HepG2 (cell line): ENCODE measurements around the gene USP38. TPM values are rescaled to one million over a fixed set of nuclear protein-coding genes. Genes with fewer than 3 reads are reported as not detected.

Source experiments
- ATAC-seq: fragments of 200-7000 bp; cut with Tn5 transposase; 3 replicates; pipeline ENCODE4 v1.9.1; 2020; ENCODE audit warnings: mild to moderate bottlenecking, moderate library complexity
- BruUV-seq: library from RNA; stranded (reverse); fragments of 400-500 nt; replicated peaks from 2 replicates; lab custom pipeline; 2021; lab: Mats Ljungman, UMichigan
- CTCF ChIA-PET: fragments of 300-600 bp; formaldehyde crosslinking; extraction: SDS; loops from one replicate; lab custom pipeline; 2021; ENCODE audit warnings: low total read pairs, inconsistent platforms, low intra/inter-chr PET ratio; lab: Yijun Ruan, JAX
- POLR2A ChIA-PET: fragments of 350-600 bp; sonication (Branson Sonifier 250); formaldehyde crosslinking; loops from one replicate; lab custom pipeline; 2020; ENCODE audit warnings: antibody characterized with exemption, inconsistent platforms; lab: Yijun Ruan, JAX
- DNase-seq: peaks from one replicate; pipeline ENCODE4 v3.0.0-alpha.2; 2015; ENCODE audit warnings: low spot score
- FAIRE-seq: peaks from 3 replicates; lab custom pipeline; 2011; peaks lifted over from hg19 to GRCh38; lab: Jason Lieb, UNC
- H2AFZ ChIP-seq: one replicate; pipeline ENCODE4 v1.6.1; 2011; ENCODE audit warnings: low read length, inconsistent platforms
- H3K27ac ChIP-seq: fragments of 300-600 bp; 3 replicates; pipeline ENCODE4 v1.8.0; 2011; ENCODE audit warnings: mixed run types, mild to moderate bottlenecking, mixed read lengths, low read length, inconsistent platforms; ENCODE audit not compliant: insufficient read depth; ENCODE audit errors: extremely low read length
- H3K27me3 ChIP-seq, 2 experiments: fragments of 200-600 bp in 1 of 2; 2 replicates in 1 of 2; 3 replicates in 1 of 2; pipeline versions ENCODE4 v1.6.0 to v1.8.0; 2011; ENCODE audit warnings: low read length in 2 of 2, mild to moderate bottlenecking in 2 of 2, moderate library complexity in 2 of 2, inconsistent platforms in 1 of 2; ENCODE audit not compliant: insufficient read depth in 2 of 2, control insufficient read depth in 1 of 2
- H3K36me3 ChIP-seq, 2 experiments: fragments of 200-600 bp in 1 of 2; replicated peaks in 1 of 2; 2 replicates in 1 of 2; 3 replicates in 1 of 2; pipeline versions ENCODE4 v1.5.1 to v1.8.0; 2011; ENCODE audit warnings: low read length in 2 of 2, inconsistent platforms in 1 of 2; ENCODE audit not compliant: insufficient read depth in 2 of 2, control insufficient read depth in 1 of 2
- H3K4me1 ChIP-seq: 2 replicates; pipeline ENCODE4 v1.5.1; 2012; ENCODE audit warnings: low read length, inconsistent platforms; ENCODE audit not compliant: insufficient read depth
- H3K4me2 ChIP-seq: 2 replicates; pipeline ENCODE4 v1.6.0; 2011; ENCODE audit warnings: low read depth, low read length, inconsistent platforms
- H3K4me3 ChIP-seq, 3 experiments: fragments of 200-600 bp in 1 of 3; sonication (generic), shearing (Covaris generic) in 1 of 3; replicated peaks in 1 of 3; 2 replicates each; pipeline ENCODE4 v1.5.1; 2011 to 2016; ENCODE audit warnings: low read length in 3 of 3, inconsistent platforms in 2 of 3, low read depth in 2 of 3, mild to moderate bottlenecking in 2 of 3, control low read depth in 1 of 3, mixed read lengths in 1 of 3; ENCODE audit not compliant: insufficient read depth in 1 of 3
- H3K79me2 ChIP-seq: one replicate; pipeline ENCODE4 v1.6.1; 2011; ENCODE audit warnings: low read length, inconsistent platforms; ENCODE audit not compliant: insufficient read depth
- H3K9ac ChIP-seq: 2 replicates; pipeline ENCODE4 v1.6.0; 2011; ENCODE audit warnings: mild to moderate bottlenecking, low read depth, low read length, inconsistent platforms; ENCODE audit not compliant: insufficient read depth
- H3K9me3 ChIP-seq: 2 replicates; pipeline ENCODE4 v1.5.1; 2012; ENCODE audit warnings: mild to moderate bottlenecking, low read length
- H4K20me1 ChIP-seq: 2 replicates; pipeline ENCODE4 v1.6.0; 2011; ENCODE audit warnings: inconsistent platforms, mild to moderate bottlenecking, low read length, moderate library complexity; ENCODE audit not compliant: insufficient read depth
- AKAP8 ChIP-seq: sonication (generic); formaldehyde crosslinking; IDR thresholded peaks from 2 replicates; pipeline ENCODE4 v1.5.1; 2020; ENCODE audit warnings: mild to moderate bottlenecking, missing genetic modification reagents
- MAFF ChIP-seq: IDR thresholded peaks from 2 replicates; pipeline ENCODE4 v1.6.1; 2011; ENCODE audit warnings: low read depth, low read length, improper control_type of control experiment
- MAFK ChIP-seq, 2 experiments: IDR thresholded peaks in 1 of 2; conservative IDR thresholded peaks in 1 of 2; 2 replicates each; pipeline ENCODE4 v1.6.1; 2011; ENCODE audit warnings: improper control_type of control experiment in 2 of 2, low read length in 2 of 2
- ZIK1 ChIP-seq: sonication (generic); formaldehyde crosslinking; IDR thresholded peaks from 2 replicates; pipeline ENCODE4 v1.5.0; 2020; ENCODE audit warnings: mild to moderate bottlenecking, low read depth, missing genetic modification reagents, borderline replicate concordance
- WGBS: methylation state at CpG from one replicate; pipeline ENCODE4 v1.1.6; 2017; ENCODE audit warnings: low lambda C conversion rate; 5-methylcytosine and 5-hydroxymethylcytosine counted together
- in situ Hi-C: cut with HindIII; loops from 2 replicates; pipeline ENCODE4 v1.10.0; 2017; ENCODE audit warnings: low pct_unique_long_range_greater_than_20kb; ENCODE audit not compliant: extremely low pct_ligation_motif_present
- intact Hi-C: fragments of 100-400 bp; cut with micrococcal nuclease; formaldehyde crosslinking; loops from one replicate; pipeline ENCODE4 v1.10.0; 2022; ENCODE audit not compliant: unreplicated experiment
- polyA plus RNA-seq, 8 experiments: library from polyadenylated mRNA; depleted of rRNA in 3 of 8; stranded (reverse) in 7 of 8; unstranded in 1 of 8; fragments of >200 nt; fragmentation: Illumina TruSeq in 4 of 8; extraction: Trizol in 4 of 8; gene quantifications; 2 replicates each; pipeline versions ENCODE4 v1.2.1 to v1.2.3, GENCODE V29; 2011 to 2016; ENCODE audit warnings: low read depth in 4 of 8, missing spikeins in 1 of 8, mixed read lengths in 1 of 8; ENCODE audit not compliant: insufficient read depth in 1 of 8
- total RNA-seq, 5 experiments: library from RNA; depleted of rRNA; stranded (reverse); fragments of >200 nt; fragmentation: Illumina TruSeq; extraction: Trizol; gene quantifications; 2 replicates each; pipeline ENCODE4 v1.2.3, GENCODE V29; 2016; ENCODE audit warnings: low read depth in 1 of 5
- TF ChIP-seq, protein P1 (sequence below): sonication (generic); formaldehyde crosslinking; IDR thresholded peaks from 2 replicates; pipeline ENCODE4 v1.8.1; 2023; ENCODE audit warnings: mild to moderate bottlenecking, missing genetic modification reagents
- TF ChIP-seq, protein P2 (sequence below): sonication (generic); formaldehyde crosslinking; IDR thresholded peaks from 2 replicates; pipeline ENCODE4 v1.4.0; 2020; ENCODE audit warnings: missing genetic modification reagents

Gene USP38
- total and polyA plus RNA-seq, 2 of the 13 experiments (the other 11 are each of a cell fraction or from before 2014, with no cell fraction given) = 4.5 to 11.8 TPM

DNA sequence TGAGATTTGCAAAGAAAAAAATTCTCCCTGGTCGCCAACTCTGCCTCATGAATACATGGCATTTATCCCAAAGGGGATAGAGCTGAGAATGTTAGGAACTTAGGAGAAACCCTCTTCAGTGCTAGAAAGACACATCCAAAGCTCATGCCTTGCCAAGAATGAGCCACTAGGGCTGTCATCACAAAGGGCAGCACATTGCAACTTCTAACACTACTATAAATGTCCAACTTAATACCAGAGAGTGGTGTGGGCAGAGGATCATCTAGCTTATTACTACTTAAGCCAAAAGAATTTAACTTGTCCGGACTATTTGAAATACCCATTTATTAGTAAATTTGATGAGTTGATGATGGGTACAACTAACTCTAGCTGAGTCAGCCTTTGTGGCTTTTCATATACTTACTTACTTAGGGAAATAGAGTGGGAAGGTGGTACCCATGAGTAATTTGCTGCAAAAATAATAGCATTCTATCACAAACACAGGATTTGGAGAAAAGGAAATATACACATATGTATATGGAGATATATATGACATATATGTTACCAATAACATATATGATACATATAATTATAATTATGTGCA, 85.6 kb downstream of the USP38 start:
- Histone ChIP-seq H3K9ac (no peak overlapping the region), H3K36me3 (no peaks in the 10 kb centered on the region), H4K20me1 (no peaks in the 10 kb centered on the region), H3K4me1 (no peaks in the 10 kb centered on the region), H3K27ac (no peak overlapping the region), H2AFZ (no peak overlapping the region), H3K4me2 (no peak overlapping the region), H3K79me2 (no peaks in the 10 kb centered on the region), H3K4me3 (no peak overlapping the region), H3K9me3 (peaks cover 17% of the 10 kb centered on the region), H3K27me3 (no peaks in the 10 kb centered on the region)
- TF ChIP-seq MAFK (conservative IDR thresholded peaks at IDR 0.05 in 1 of 2, IDR thresholded peaks at IDR 0.05 in 1 of 2; ENCODE audit: low read length in 2 of 2) (peak in 1 of 2 experiments; percentile 63; a peak in 2 of 4 replicates), ZIK1 (no peak), MAFF (peak; percentile 33; the same call in 1 of the 2 replicates), AKAP8 (CRISPR knock-in tag) (no peak)
- TF ChIP-seq, protein P1, sequence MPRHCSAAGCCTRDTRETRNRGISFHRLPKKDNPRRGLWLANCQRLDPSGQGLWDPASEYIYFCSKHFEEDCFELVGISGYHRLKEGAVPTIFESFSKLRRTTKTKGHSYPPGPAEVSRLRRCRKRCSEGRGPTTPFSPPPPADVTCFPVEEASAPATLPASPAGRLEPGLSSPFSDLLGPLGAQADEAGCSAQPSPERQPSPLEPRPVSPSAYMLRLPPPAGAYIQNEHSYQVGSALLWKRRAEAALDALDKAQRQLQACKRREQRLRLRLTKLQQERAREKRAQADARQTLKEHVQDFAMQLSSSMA (CRISPR knock-in tag) = no peak
- TF ChIP-seq, protein P2, sequence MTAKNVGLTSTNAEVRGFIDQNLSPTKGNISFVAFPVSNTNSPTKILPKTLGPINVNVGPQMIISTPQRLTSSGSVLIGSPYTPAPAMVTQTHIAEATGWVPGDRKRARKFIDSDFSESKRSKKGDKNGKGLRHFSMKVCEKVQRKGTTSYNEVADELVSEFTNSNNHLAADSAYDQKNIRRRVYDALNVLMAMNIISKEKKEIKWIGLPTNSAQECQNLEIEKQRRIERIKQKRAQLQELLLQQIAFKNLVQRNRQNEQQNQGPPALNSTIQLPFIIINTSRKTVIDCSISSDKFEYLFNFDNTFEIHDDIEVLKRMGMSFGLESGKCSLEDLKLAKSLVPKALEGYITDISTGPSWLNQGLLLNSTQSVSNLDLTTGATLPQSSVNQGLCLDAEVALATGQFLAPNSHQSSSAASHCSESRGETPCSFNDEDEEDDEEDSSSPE (CRISPR knock-in tag) = no peak
- 71% methylated on average over 2 of the region's 2 CpGs for WGBS
- no TSS peak for BruUV-seq
- FAIRE-seq = no peak
- ChIA-PET CTCF (no interaction called here), POLR2A (no interaction called here)
- in situ Hi-C loops = no loop called here
- peak; percentile 25; the same call in 1 of the 3 replicates for ATAC-seq
- DNase-seq = no peak
- intact Hi-C loops = no loop called here

Other genes with a start within 250 kb of the USP38 start
- gene GAB1, start 152.0 kb downstream of the USP38 start, total RNA-seq (2016; rRNA removed; fragmentation: Illumina TruSeq; extraction: Trizol) = 14.7 and 17.8 TPM in 2 replicates
- 6.8 and 8.7 TPM in 2 replicates for gene GAB1, start 152.0 kb downstream of the USP38 start, polyA plus RNA-seq (2011; rRNA removed)